NCI-H1092 (cell line): ENCODE measurements around the gene CYP27A1.

Source experiments
- DNase-seq: peaks from one replicate; lab custom pipeline; 2025; lab: John Stamatoyannopoulos, UW

Gene CYP27A1

GRCh38 chr2:218859556-218859987, 77.6 kb downstream of the CYP27A1 start, which contains the start of gene WNT6:
WNT6 (plus strand) TSS chr2:218859805; CDS start chr2:218860038, 233 bp downstream.
- no peak for DNase-seq

DNA sequence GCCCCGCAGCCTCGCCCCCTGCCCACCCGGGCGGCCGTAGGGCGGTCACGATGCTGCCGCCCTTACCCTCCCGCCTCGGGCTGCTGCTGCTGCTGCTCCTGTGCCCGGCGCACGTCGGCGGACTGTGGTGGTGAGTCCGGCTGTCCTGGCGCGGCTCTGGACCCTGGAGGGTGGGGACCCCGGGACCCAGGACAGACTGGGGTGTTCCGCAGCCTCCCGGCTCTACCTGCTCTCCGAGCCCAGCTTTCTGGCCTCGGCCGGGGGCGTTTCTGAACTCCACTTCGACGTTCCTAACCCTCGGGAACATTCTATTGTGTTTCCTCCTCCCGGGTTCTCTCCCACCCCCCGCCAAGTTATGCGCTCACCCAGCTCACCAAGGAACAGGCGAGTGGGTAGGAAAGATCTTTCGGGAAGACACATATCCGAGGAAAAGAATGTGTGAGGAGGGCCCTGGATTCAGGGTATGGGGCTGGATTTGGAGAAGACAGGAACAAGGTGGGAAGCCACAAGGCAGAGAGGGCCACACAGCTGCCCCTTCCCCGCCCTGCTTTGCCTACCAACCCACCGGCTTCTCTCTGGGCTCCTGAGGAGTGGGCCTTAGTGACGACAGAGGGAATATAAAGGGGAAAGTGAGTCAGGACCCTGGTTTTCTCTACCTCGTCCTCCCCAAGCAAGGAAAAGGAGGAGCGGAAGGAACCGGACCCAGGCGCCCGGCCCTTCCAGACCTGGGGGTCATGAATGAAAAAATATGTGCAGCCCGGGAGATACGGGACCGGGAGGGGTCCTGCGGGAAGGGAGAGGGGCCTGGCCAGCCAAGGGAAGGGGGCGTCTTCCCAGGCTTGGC, 78.3 kb downstream of the CYP27A1 start:
- DNase-seq, result no peak

DNA sequence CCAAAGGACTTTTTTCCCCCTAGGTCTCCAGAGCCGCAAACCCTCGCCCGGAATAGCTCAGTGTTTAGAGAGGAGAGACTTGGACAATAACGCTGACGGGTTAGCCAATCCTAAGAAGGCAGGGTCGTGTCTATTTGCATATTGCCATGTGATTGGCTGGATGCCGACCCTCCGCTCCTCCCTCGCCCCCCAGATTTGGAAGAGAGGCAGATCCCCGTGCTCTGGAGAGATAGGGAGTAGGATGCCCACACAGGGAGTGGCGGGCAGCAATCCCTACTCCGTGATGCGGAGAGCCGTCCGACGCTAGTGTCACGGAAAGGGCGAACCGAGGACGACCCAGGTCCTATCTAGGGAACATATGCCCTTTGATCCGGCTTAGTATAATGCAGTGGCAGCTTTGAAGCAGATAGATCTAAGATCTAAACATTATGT, 79.0 kb downstream of the CYP27A1 start:
- DNase-seq, result peak; percentile 58

DNA sequence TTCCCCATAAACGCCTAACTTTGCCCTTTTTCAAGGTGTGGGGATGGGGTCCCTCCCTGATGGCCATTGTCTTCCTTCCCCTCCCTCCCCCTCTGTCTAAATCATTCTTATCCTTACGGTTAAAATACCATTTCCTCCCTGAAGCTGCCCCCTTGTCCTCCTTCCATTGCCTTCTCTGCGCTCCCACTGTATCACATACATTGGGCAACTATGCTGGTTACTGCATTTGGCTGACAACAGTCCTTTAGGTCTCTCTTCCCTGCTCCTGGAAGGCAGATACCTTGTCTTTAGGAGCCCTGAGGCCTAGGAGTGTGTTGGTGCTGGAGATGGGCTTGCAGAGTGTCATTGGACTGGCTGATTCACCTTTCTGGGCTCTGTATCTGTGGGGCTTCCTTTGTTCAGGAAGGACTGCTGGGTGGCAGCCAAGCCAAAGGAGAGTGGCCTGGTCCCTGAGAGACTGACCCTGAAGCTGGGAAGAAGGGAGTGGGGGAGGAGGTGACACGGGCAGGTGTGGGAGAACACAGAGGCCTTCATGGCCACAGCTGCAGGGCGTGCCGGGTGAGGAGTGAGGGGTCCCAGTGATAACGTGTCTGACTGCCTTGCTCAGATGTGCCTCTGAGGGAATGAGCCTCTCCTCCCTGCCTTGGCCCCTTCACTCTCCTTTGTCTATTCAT, 79.8 kb downstream of the CYP27A1 start:
- no peak for DNase-seq

DNA sequence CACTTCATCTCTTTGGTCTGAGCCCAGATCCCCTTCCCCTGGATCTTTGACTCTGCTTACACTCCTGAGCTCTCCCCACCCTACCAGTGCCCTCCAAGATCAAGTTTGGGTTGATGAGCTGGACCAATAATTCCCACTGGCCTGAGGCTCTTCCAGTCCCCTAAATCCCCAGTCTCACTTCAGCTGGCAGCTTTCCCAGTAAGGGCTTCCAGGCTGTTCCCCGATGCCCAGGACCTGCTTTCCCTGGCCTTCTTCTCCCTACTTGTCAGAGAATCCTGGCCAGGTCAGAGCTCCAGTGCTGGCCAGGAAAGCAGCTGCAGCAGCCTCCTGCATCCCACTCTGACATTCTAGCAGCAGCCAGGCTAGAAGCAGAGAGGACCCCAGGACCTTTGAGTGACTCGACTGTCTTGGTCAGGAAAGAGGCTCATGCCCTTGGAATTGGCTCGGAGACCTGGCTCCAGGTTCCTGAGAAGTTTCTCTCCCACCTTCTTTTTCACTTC, 81.1 kb downstream of the CYP27A1 start:
- DNase-seq, result no peak
